ENCODE data around the gene PPFIBP2. TPM values are rescaled to one million over a fixed set of nuclear protein-coding genes. Genes with fewer than 3 reads are reported as not detected.

The PPFIBP2 gene
- total RNA-seq, 1 donor from 2014 or later: 74.1 TPM

GRCh38 chr11:7603031-7603781 is 89.4 kb downstream of the PPFIBP2 start:
- no peak overlapping the region for H3K4me3 Mint-ChIP-seq (ENCODE audit: unreplicated experiment)

GRCh38 chr11:7604331-7604955 is 90.6 kb downstream of the PPFIBP2 start:
- Mint-ChIP-seq H3K4me1 (ENCODE audit: unreplicated experiment) (peaks cover 7% of the 10 kb centered on the region), H3K36me3 (ENCODE audit: unreplicated experiment) (peaks cover 16% of the 10 kb centered on the region), H3K9me3 (ENCODE audit: unreplicated experiment) (no peaks in the 10 kb centered on the region), H3K27ac (ENCODE audit: unreplicated experiment) (no peak overlapping the region), H3K4me3 (ENCODE audit: unreplicated experiment) (no peak overlapping the region), H3K27me3 (ENCODE audit: unreplicated experiment) (no peaks in the 10 kb centered on the region)
- DNase-seq (ENCODE audit: extremely low spot score, unreplicated experiment): no peak
- no peak for TF ChIP-seq CTCF (IDR thresholded peaks at IDR 0.05)

More at GRCh38 chr11:7603031-7603781, 89.4 kb downstream of the PPFIBP2 start:
- H3K27me3 Mint-ChIP-seq (ENCODE audit: unreplicated experiment): no peaks in the 10 kb centered on the region
- no peak for TF ChIP-seq CTCF (IDR thresholded peaks at IDR 0.05)
- no peaks in the 10 kb centered on the region for H3K9me3 Mint-ChIP-seq (ENCODE audit: unreplicated experiment)
- peaks cover 20% of the 10 kb centered on the region for H3K36me3 Mint-ChIP-seq (ENCODE audit: unreplicated experiment)
- no peak overlapping the region for H3K27ac Mint-ChIP-seq (ENCODE audit: unreplicated experiment)
- peaks cover 7% of the 10 kb centered on the region for H3K4me1 Mint-ChIP-seq (ENCODE audit: unreplicated experiment)
- no peak for DNase-seq (ENCODE audit: extremely low spot score, unreplicated experiment)

GRCh38 chr11:7605186-7605943 is 91.6 kb downstream of the PPFIBP2 start:
- Mint-ChIP-seq H3K36me3 (ENCODE audit: unreplicated experiment) (peaks cover 20% of the 10 kb centered on the region), H3K27ac (ENCODE audit: unreplicated experiment) (no peak overlapping the region), H3K4me3 (ENCODE audit: unreplicated experiment) (no peak overlapping the region), H3K4me1 (ENCODE audit: unreplicated experiment) (peaks cover 3% of the 10 kb centered on the region), H3K9me3 (ENCODE audit: unreplicated experiment) (no peaks in the 10 kb centered on the region), H3K27me3 (ENCODE audit: unreplicated experiment) (no peaks in the 10 kb centered on the region)
- no peak for TF ChIP-seq CTCF (IDR thresholded peaks at IDR 0.05)
- no peak for DNase-seq (ENCODE audit: extremely low spot score, unreplicated experiment)

- H3K9me3 Mint-ChIP-seq (ENCODE audit: unreplicated experiment): no peaks in the 10 kb centered on the region
- no peak overlapping the region for H3K27ac Mint-ChIP-seq (ENCODE audit: unreplicated experiment)
- no peak for TF ChIP-seq CTCF (IDR thresholded peaks at IDR 0.05)
- no peak overlapping the region for H3K4me3 Mint-ChIP-seq (ENCODE audit: unreplicated experiment)
- H3K36me3 Mint-ChIP-seq (ENCODE audit: unreplicated experiment): peaks cover 23% of the 10 kb centered on the region
- no peak for DNase-seq (ENCODE audit: extremely low spot score, unreplicated experiment)
- H3K27me3 Mint-ChIP-seq (ENCODE audit: unreplicated experiment): no peaks in the 10 kb centered on the region
- peaks cover under 1% of the 10 kb centered on the region for H3K4me1 Mint-ChIP-seq (ENCODE audit: unreplicated experiment)
These were observed 92.7 kb downstream of the PPFIBP2 start for GRCh38 chr11:7606496-7606895.

GRCh38 chr11:7609015-7609414 is 95.2 kb downstream of the PPFIBP2 start:
- no peak for DNase-seq (ENCODE audit: extremely low spot score, unreplicated experiment)
- H3K9me3 Mint-ChIP-seq (ENCODE audit: unreplicated experiment): no peaks in the 10 kb centered on the region

More at GRCh38 chr11:7609015-7609414, 95.2 kb downstream of the PPFIBP2 start:
- TF ChIP-seq CTCF (IDR thresholded peaks at IDR 0.05): no peak
- Mint-ChIP-seq H3K27ac (ENCODE audit: unreplicated experiment) (no peak overlapping the region), H3K4me3 (ENCODE audit: unreplicated experiment) (no peak overlapping the region), H3K36me3 (ENCODE audit: unreplicated experiment) (peaks cover 40% of the 10 kb centered on the region), H3K4me1 (ENCODE audit: unreplicated experiment) (peaks cover 20% of the 10 kb centered on the region), H3K27me3 (ENCODE audit: unreplicated experiment) (no peaks in the 10 kb centered on the region)

Data from osteocyte (in vitro differentiated cells).